Mesodermal cell (in vitro differentiated cells): Measurements from ENCODE around the gene CNRIP1.

ENCODE experiments used
- H3K27ac ChIP-seq: 2 replicates; pipeline ENCODE4 v1.7.0; 2013; ENCODE audit warnings: mild to moderate bottlenecking, low read depth, low read length, moderate library complexity; ENCODE audit not compliant: severe bottlenecking
- H3K36me3 ChIP-seq: 2 replicates; pipeline ENCODE4 v1.7.1; 2013; ENCODE audit warnings: mild to moderate bottlenecking, low read length, moderate library complexity; ENCODE audit not compliant: control insufficient read depth, insufficient read depth
- H3K4me1 ChIP-seq: one replicate; pipeline ENCODE4 v1.7.1; 2013; ENCODE audit warnings: mild to moderate bottlenecking, low read length; ENCODE audit not compliant: insufficient read depth, control insufficient read depth, poor library complexity, severe bottlenecking
- H3K4me3 ChIP-seq: 2 replicates; pipeline ENCODE4 v1.7.0; 2013; ENCODE audit warnings: low read length, control low read depth, mild to moderate bottlenecking; ENCODE audit not compliant: insufficient read depth, poor library complexity, severe bottlenecking; ENCODE audit errors: extremely low read depth
- H3K9me3 ChIP-seq: 2 replicates; pipeline ENCODE4 v1.7.1; 2013; ENCODE audit warnings: mild to moderate bottlenecking, low read length, moderate library complexity; ENCODE audit not compliant: control insufficient read depth
- WGBS, 2 experiments: methylation state at CpG; one replicate each; pipeline ENCODE4 v1.1.5; 2013; ENCODE audit warnings: missing lambda C conversion rate in 2 of 2; ENCODE audit not compliant: insufficient coverage in 2 of 2; 5-methylcytosine and 5-hydroxymethylcytosine counted together

CNRIP1 gene

GRCh38 chr2:68292108-68292710, 27.5 kb downstream of the CNRIP1 start:
- Histone ChIP-seq H3K4me1 (no peaks in the 10 kb centered on the region), H3K27ac (no peak overlapping the region), H3K4me3 (no peak overlapping the region), H3K36me3 (no peaks in the 10 kb centered on the region), H3K9me3 (no peaks in the 10 kb centered on the region)
- WGBS, 2 experiments: no CpG with 5 or more reads among the region's 3 CpGs

- H3K4me3 ChIP-seq: no peak overlapping the region
- no peaks in the 10 kb centered on the region for H3K9me3 ChIP-seq
- no peaks in the 10 kb centered on the region for H3K4me1 ChIP-seq
- 68% methylated on average over 3 of the region's 6 CpGs; no CpG with 5 or more reads in 1 of the 2 experiments for WGBS, 2 experiments
- H3K27ac ChIP-seq: no peak overlapping the region
- no peaks in the 10 kb centered on the region for H3K36me3 ChIP-seq
Measured at GRCh38 chr2:68291314-68291713, 28.4 kb downstream of the CNRIP1 start.

- Histone ChIP-seq H3K9me3 (no peaks in the 10 kb centered on the region), H3K4me3 (no peak overlapping the region), H3K27ac (no peak overlapping the region), H3K36me3 (no peaks in the 10 kb centered on the region), H3K4me1 (no peaks in the 10 kb centered on the region)
- 68 to 74% methylated on average over 4 of the region's 5 CpGs for WGBS, 2 experiments
Measured at GRCh38 chr2:68290901-68291300, 28.8 kb downstream of the CNRIP1 start.

- 88 to 89% methylated on average over 7 of the region's 10 CpGs for WGBS, 2 experiments
- H3K36me3 ChIP-seq: no peaks in the 10 kb centered on the region
- H3K27ac ChIP-seq: no peak overlapping the region
- no peak overlapping the region for H3K4me3 ChIP-seq
- H3K9me3 ChIP-seq: no peaks in the 10 kb centered on the region
- H3K4me1 ChIP-seq: no peaks in the 10 kb centered on the region
Measured at GRCh38 chr2:68287580-68288441, 31.9 kb downstream of the CNRIP1 start.

DNA sequence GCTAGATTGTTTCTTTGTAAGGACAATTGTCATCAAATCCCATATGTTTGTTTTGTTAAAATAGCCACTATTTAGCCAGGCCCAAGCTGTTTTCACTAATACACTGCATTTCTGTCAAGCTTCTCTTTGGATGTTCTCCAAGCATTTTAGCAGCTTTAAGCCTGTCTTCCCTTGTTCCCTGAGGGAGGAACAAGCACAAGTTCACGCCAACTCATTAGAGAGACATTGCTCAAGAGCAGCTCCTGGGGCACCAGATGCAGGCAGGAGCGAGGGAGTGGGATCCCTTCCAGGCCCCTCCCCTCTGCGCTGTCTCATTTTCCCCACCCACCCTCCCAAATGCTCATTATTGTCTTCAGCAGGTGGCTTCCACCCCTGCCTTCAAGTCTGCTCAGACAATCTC, 34.9 kb downstream of the CNRIP1 start:
- Histone ChIP-seq H3K27ac (no peak overlapping the region), H3K4me3 (no peak overlapping the region), H3K4me1 (no peaks in the 10 kb centered on the region), H3K9me3 (no peaks in the 10 kb centered on the region), H3K36me3 (no peaks in the 10 kb centered on the region)
- 75 to 90% methylated on average over 1 to 3 of the region's 3 CpGs for WGBS, 2 experiments

DNA sequence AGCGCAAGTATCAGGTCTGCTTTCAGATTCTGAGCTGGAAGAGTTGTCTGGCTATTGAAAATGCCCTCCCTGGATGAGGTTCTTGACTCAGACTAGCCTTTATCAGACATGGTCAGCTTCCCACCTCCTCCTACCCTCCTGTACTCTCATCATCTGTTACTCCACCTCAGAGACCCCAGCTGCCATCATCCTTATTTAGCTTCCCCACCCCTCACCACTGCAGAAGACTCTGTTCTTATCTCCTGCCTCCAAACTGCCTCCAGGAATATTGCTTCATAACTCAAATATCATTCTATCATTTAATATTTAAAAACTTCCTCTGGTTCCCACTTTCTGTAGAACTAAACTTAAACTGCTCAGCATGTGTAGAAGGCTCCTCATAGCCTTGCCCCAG, 36.3 kb downstream of the CNRIP1 start:
- Histone ChIP-seq H3K27ac (no peak overlapping the region), H3K4me3 (no peak overlapping the region), H3K4me1 (no peaks in the 10 kb centered on the region), H3K36me3 (no peaks in the 10 kb centered on the region), H3K9me3 (no peaks in the 10 kb centered on the region)
- 100% methylated on average over 1 of the region's 1 CpG; no CpG with 5 or more reads in 1 of the 2 experiments for WGBS, 2 experiments

GRCh38 chr2:68282811-68283418, 36.8 kb downstream of the CNRIP1 start:
- WGBS, 2 experiments: 50% methylated on average over 2 of the region's 5 CpGs; no CpG with 5 or more reads in 1 of the 2 experiments
- Histone ChIP-seq H3K27ac (no peak overlapping the region), H3K4me3 (no peak overlapping the region), H3K36me3 (no peaks in the 10 kb centered on the region), H3K4me1 (no peaks in the 10 kb centered on the region), H3K9me3 (no peaks in the 10 kb centered on the region)

DNA sequence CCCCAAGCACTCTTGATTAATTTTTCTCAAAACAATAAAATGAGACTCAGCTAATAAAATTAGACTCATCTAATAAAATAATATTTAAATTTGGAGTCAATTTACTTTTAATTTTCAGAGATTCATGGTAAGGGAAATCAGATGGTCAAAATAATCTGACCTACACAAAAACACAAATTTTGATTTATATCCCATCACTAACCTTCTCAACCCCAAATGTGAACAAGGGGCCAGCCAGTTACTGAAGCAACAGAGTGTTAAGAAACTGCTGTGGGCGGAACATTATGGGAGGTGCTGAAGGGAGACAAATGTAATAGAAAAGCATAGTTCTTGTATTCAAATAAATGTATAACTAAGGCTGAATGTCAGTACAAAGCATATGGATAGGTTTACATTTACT, 39.0 kb downstream of the CNRIP1 start:
- Histone ChIP-seq H3K4me3 (no peak overlapping the region), H3K4me1 (no peaks in the 10 kb centered on the region), H3K9me3 (no peaks in the 10 kb centered on the region), H3K27ac (no peak overlapping the region), H3K36me3 (no peaks in the 10 kb centered on the region)
- 67% methylated on average over 1 of the region's 1 CpG; no CpG with 5 or more reads in 1 of the 2 experiments for WGBS, 2 experiments

- WGBS, 2 experiments: 86% methylated on average over 1 of the region's 1 CpG; no CpG with 5 or more reads in 1 of the 2 experiments
- H3K4me1 ChIP-seq: no peaks in the 10 kb centered on the region
- H3K4me3 ChIP-seq: no peak overlapping the region
- H3K27ac ChIP-seq: no peak overlapping the region
- no peaks in the 10 kb centered on the region for H3K9me3 ChIP-seq
- H3K36me3 ChIP-seq: no peaks in the 10 kb centered on the region
Measured at GRCh38 chr2:68280348-68280747, 39.4 kb downstream of the CNRIP1 start.

GRCh38 chr2:68279691-68280090, 40.1 kb downstream of the CNRIP1 start:
- Histone ChIP-seq H3K4me3 (no peak overlapping the region), H3K9me3 (no peaks in the 10 kb centered on the region), H3K4me1 (no peaks in the 10 kb centered on the region), H3K36me3 (no peaks in the 10 kb centered on the region), H3K27ac (no peak overlapping the region)
- WGBS, 2 experiments: 77 to 86% methylated on average over 1 to 2 of the region's 4 CpGs
